H9 (cell line): ENCODE measurements around the gene DGCR2. TPM values are rescaled to one million over a fixed set of nuclear protein-coding genes. Genes with fewer than 3 reads are reported as not detected.
A peak's percentile ranks its signal among the peaks of the same experiment; 100 is the strongest.

Source experiments
- DNase-seq: peaks from one replicate; pipeline ENCODE4 v3.0.0-alpha.2; 2017
- H2AFZ ChIP-seq: one replicate; pipeline ENCODE4 v1.6.1; 2013; ENCODE audit warnings: mild to moderate bottlenecking, low read length, control low read depth, moderate library complexity
- H2AK5ac ChIP-seq: 2 replicates; pipeline ENCODE4 v1.6.1; 2013; ENCODE audit warnings: low read length, control low read depth, mixed read lengths; ENCODE audit not compliant: insufficient read length
- H2BK120ac ChIP-seq: one replicate; pipeline ENCODE4 v1.6.1; 2013; ENCODE audit warnings: low read depth, mild to moderate bottlenecking, low read length, control low read depth, inconsistent platforms; ENCODE audit not compliant: poor library complexity, severe bottlenecking
- H2BK12ac ChIP-seq: 2 replicates; pipeline ENCODE4 v1.6.1; 2013; ENCODE audit warnings: low read length, control low read depth, mixed read lengths, low read depth; ENCODE audit not compliant: insufficient read length
- H2BK15ac ChIP-seq: 2 replicates; pipeline ENCODE4 v1.6.1; 2013; ENCODE audit warnings: low read depth, low read length, control low read depth
- H2BK20ac ChIP-seq: one replicate; pipeline ENCODE4 v1.6.1; 2013; ENCODE audit warnings: low read depth, mild to moderate bottlenecking, low read length, control low read depth, inconsistent platforms; ENCODE audit not compliant: poor library complexity, severe bottlenecking
- H2BK5ac ChIP-seq: 2 replicates; pipeline ENCODE4 v1.6.1; 2013; ENCODE audit warnings: low read length, control low read depth, mixed read lengths; ENCODE audit not compliant: insufficient read length
- H3K14ac ChIP-seq: 2 replicates; pipeline ENCODE4 v1.6.1; 2013; ENCODE audit warnings: low read length, control low read depth; ENCODE audit not compliant: insufficient read depth
- H3K18ac ChIP-seq: 2 replicates; pipeline ENCODE4 v1.6.1; 2013; ENCODE audit warnings: low read depth, mild to moderate bottlenecking, mixed read lengths, low read length, control low read depth; ENCODE audit not compliant: insufficient read length
- H3K23ac ChIP-seq: 2 replicates; pipeline ENCODE4 v1.6.1; 2013; ENCODE audit warnings: low read length, control low read depth, mixed read lengths, low read depth; ENCODE audit not compliant: insufficient read length
- H3K23me2 ChIP-seq: 2 replicates; pipeline ENCODE4 v1.6.1; 2013; ENCODE audit warnings: low read depth, mild to moderate bottlenecking, mixed read lengths, low read length, control low read depth; ENCODE audit not compliant: insufficient read length, poor library complexity, severe bottlenecking
- H3K27ac ChIP-seq: 2 replicates; pipeline ENCODE4 v1.5.1; 2013; ENCODE audit warnings: low read length, control low read depth, mixed read lengths, low read depth; ENCODE audit not compliant: insufficient read length
- H3K27me3 ChIP-seq: 2 replicates; pipeline ENCODE4 v1.6.1; 2013; ENCODE audit warnings: low read length, control low read depth, inconsistent platforms; ENCODE audit not compliant: insufficient read depth
- H3K4ac ChIP-seq: 2 replicates; pipeline ENCODE4 v1.6.1; 2013; ENCODE audit warnings: low read depth, mild to moderate bottlenecking, control low read depth, inconsistent platforms, low read length, moderate library complexity
- H3K4me1 ChIP-seq: 2 replicates; pipeline ENCODE4 v1.6.1; 2013; ENCODE audit warnings: low read length, control low read depth, inconsistent platforms; ENCODE audit not compliant: insufficient read depth
- H3K4me2 ChIP-seq: 2 replicates; pipeline ENCODE4 v1.6.1; 2013; ENCODE audit warnings: low read length, control low read depth, mixed read lengths; ENCODE audit not compliant: insufficient read length, insufficient read depth
- H3K56ac ChIP-seq: 2 replicates; pipeline ENCODE4 v1.6.1; 2013; ENCODE audit warnings: low read depth, mild to moderate bottlenecking, mixed read lengths, low read length, control low read depth; ENCODE audit not compliant: insufficient read length
- H3K79me1 ChIP-seq: 2 replicates; pipeline ENCODE4 v1.6.1; 2013; ENCODE audit warnings: low read depth, mild to moderate bottlenecking, moderate library complexity, low read length, control low read depth, inconsistent platforms; ENCODE audit not compliant: insufficient read depth, poor library complexity, severe bottlenecking
- H3K79me2 ChIP-seq: 2 replicates; pipeline ENCODE4 v1.6.1; 2013; ENCODE audit warnings: low read length, control low read depth, inconsistent platforms; ENCODE audit not compliant: insufficient read depth
- H3K9ac ChIP-seq: 2 replicates; pipeline ENCODE4 v1.6.1; 2013; ENCODE audit warnings: low read length, control low read depth, mixed read lengths; ENCODE audit not compliant: insufficient read length; ENCODE audit errors: extremely low read depth
- H3K9me3 ChIP-seq: one replicate; pipeline ENCODE4 v1.6.1; 2013; ENCODE audit warnings: low read depth, low read length, inconsistent platforms; ENCODE audit not compliant: control insufficient read depth
- H3T11ph ChIP-seq: one replicate; pipeline ENCODE4 v1.6.1; 2013; ENCODE audit warnings: mild to moderate bottlenecking, low read length, control low read depth, inconsistent platforms
- H4K20me1 ChIP-seq: one replicate; pipeline ENCODE4 v1.6.1; 2013; ENCODE audit not compliant: control insufficient read depth, insufficient read length, insufficient read depth
- H4K5ac ChIP-seq: 2 replicates; pipeline ENCODE4 v1.6.1; 2013; ENCODE audit warnings: low read depth, mild to moderate bottlenecking, mixed read lengths, low read length, control low read depth; ENCODE audit not compliant: insufficient read length
- H4K8ac ChIP-seq: replicated peaks from 2 replicates; pipeline ENCODE4 v1.6.1; 2013; ENCODE audit warnings: low read length, control low read depth, mixed read lengths, low read depth; ENCODE audit not compliant: insufficient read length
- H4K91ac ChIP-seq: 2 replicates; pipeline ENCODE4 v1.6.1; 2013; ENCODE audit warnings: low read depth, mild to moderate bottlenecking, moderate library complexity, mixed read lengths, low read length, control low read depth; ENCODE audit not compliant: insufficient read length
- H3K27ac Mint-ChIP-seq, 3 experiments: 2 replicates in 2 of 3; 3 replicates in 1 of 3; pipeline ENCODE4 v1.8.0; 2020 to 2021; ENCODE audit warnings: mixed read lengths in 3 of 3, mild to moderate bottlenecking in 1 of 3, moderate library complexity in 1 of 3
- H3K27me3 Mint-ChIP-seq: 2 replicates; pipeline ENCODE4 v1.8.0; 2021; ENCODE audit warnings: low read depth, mild to moderate bottlenecking, moderate library complexity, mixed read lengths
- H3K36me3 Mint-ChIP-seq, 3 experiments: 2 replicates in 2 of 3; 3 replicates in 1 of 3; pipeline ENCODE4 v1.8.0; 2020 to 2021; ENCODE audit warnings: low read depth in 3 of 3, mixed read lengths in 3 of 3; ENCODE audit not compliant: insufficient read depth in 1 of 3
- H3K4me1 Mint-ChIP-seq, 2 experiments: 2 replicates each; pipeline ENCODE4 v1.8.0; 2020; ENCODE audit warnings: mixed read lengths in 2 of 2
- H3K4me3 Mint-ChIP-seq, 2 experiments: 2 replicates in 1 of 2; 3 replicates in 1 of 2; pipeline ENCODE4 v1.8.0; 2020 to 2021; ENCODE audit warnings: mild to moderate bottlenecking in 2 of 2, mixed read lengths in 2 of 2, moderate library complexity in 1 of 2
- H3K9me3 Mint-ChIP-seq, 2 experiments: 2 replicates in 1 of 2; 3 replicates in 1 of 2; pipeline ENCODE4 v1.8.0; 2020; ENCODE audit warnings: mild to moderate bottlenecking in 2 of 2, mixed read lengths in 2 of 2, moderate library complexity in 1 of 2
- WGBS: extraction: QIAGEN DNeasy Blood & Tissue Kit; methylation state at CpG from one replicate; pipeline ENCODE4 v1.1.7; 2013; ENCODE audit warnings: missing lambda C conversion rate, low lambda C conversion rate, mixed read lengths; ENCODE audit not compliant: insufficient read length; ENCODE audit errors: extremely low coverage; 5-methylcytosine and 5-hydroxymethylcytosine counted together
- total RNA-seq: library from RNA; stranded (reverse); gene quantifications from 2 replicates; pipeline ENCODE4 v1.2.1, GENCODE V29; 2021
- TF ChIP-seq, protein P1 (sequence below): fragments of 200-600 bp; sonication (generic); conservative IDR thresholded peaks from 3 replicates; pipeline ENCODE4 v1.8.0; 2021; ENCODE audit warnings: antibody characterized with exemption, mild to moderate bottlenecking

The DGCR2 gene
- total RNA-seq, 1 experiment from 2014 or later: 47.2 TPM

DNA sequence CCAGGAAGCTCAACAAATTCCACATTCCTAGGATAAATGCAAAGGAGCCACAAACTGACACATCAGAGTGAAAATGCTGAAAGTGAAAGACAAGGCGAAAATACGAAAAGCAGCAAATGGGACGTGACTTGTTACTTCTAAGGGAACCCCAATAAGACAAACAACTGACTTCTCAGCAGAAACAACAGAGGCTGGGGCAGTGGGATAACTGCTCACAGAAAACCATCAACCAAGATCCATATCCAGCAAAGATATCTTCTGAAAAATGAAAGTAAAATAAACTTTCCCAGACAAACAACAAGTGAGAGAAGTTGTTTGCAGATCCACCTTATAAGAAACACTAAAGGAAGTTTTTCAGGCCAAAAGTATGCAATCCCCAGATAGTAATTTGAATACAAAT is 72.1 kb downstream of the DGCR2 start:
- Histone ChIP-seq H4K5ac (no peak overlapping the region), H2BK5ac (no peak overlapping the region), H3K18ac (no peak overlapping the region), H2BK12ac (no peak overlapping the region), H2BK15ac (no peak overlapping the region), H3K4me2 (no peak overlapping the region), H4K20me1 (no peaks in the 10 kb centered on the region), H4K8ac (no peak overlapping the region), H3K9ac (no peak overlapping the region), H3K9me3 (no peaks in the 10 kb centered on the region), H3K14ac (no peak overlapping the region), H3K27me3 (no peaks in the 10 kb centered on the region), H3K79me1 (no peaks in the 10 kb centered on the region), H3K23me2 (no peaks in the 10 kb centered on the region), H2BK120ac (no peak overlapping the region), H3K79me2 (no peaks in the 10 kb centered on the region), H3K23ac (no peak overlapping the region), H2AFZ (no peak overlapping the region), H4K91ac (no peak overlapping the region), H3K27ac (no peak overlapping the region), H3T11ph (no peak overlapping the region), H3K4ac (no peak overlapping the region), H3K56ac (no peak overlapping the region), H2BK20ac (no peak overlapping the region), H2AK5ac (no peak overlapping the region), H3K4me1 (no peaks in the 10 kb centered on the region)
- Mint-ChIP-seq H3K4me3 (no peak overlapping the region), H3K9me3 (no peaks in the 10 kb centered on the region), H3K27ac (peak overlapping the region in 1 of 3 experiments; percentile 19; a peak in 1 of 7 replicates), H3K4me1 (no peaks in the 10 kb centered on the region), H3K27me3 (no peaks in the 10 kb centered on the region), H3K36me3 (peaks cover 23 to 70% (median 69%) of the 10 kb centered on the region in 3 experiments; a peak in 6 of 7 replicates)
- no peak for DNase-seq
- WGBS: no CpG with 5 or more reads among the region's 3 CpGs
- TF ChIP-seq, protein P1, sequence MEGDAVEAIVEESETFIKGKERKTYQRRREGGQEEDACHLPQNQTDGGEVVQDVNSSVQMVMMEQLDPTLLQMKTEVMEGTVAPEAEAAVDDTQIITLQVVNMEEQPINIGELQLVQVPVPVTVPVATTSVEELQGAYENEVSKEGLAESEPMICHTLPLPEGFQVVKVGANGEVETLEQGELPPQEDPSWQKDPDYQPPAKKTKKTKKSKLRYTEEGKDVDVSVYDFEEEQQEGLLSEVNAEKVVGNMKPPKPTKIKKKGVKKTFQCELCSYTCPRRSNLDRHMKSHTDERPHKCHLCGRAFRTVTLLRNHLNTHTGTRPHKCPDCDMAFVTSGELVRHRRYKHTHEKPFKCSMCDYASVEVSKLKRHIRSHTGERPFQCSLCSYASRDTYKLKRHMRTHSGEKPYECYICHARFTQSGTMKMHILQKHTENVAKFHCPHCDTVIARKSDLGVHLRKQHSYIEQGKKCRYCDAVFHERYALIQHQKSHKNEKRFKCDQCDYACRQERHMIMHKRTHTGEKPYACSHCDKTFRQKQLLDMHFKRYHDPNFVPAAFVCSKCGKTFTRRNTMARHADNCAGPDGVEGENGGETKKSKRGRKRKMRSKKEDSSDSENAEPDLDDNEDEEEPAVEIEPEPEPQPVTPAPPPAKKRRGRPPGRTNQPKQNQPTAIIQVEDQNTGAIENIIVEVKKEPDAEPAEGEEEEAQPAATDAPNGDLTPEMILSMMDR: no peak
